H1 (cell line): Measurements from ENCODE around the gene SPAG4. TPM values are rescaled to one million over a fixed set of nuclear protein-coding genes. Genes with fewer than 3 reads are reported as not detected.

Source experiments
- CTCF ChIA-PET: fragments of 300-600 bp; sonication (Branson Sonifier 250); formaldehyde crosslinking; loops from one replicate; lab custom pipeline; 2021; ENCODE audit not compliant: partially characterized antibody; lab: Charles Lee
- POLR2A ChIA-PET: fragments of 300-600 bp; sonication (Branson Sonifier 250); formaldehyde crosslinking; loops from one replicate; lab custom pipeline; 2021; ENCODE audit warnings: inconsistent platforms; ENCODE audit not compliant: partially characterized antibody; lab: Charles Lee
- DNase-seq, 2 experiments: peaks; one replicate each; pipeline versions ENCODE4 v3.0.0 to v3.0.0-alpha.2; 2010 to 2022; ENCODE audit warnings: low spot score in 2 of 2, low read depth in 1 of 2, mixed read lengths in 1 of 2
- FAIRE-seq: peaks from 2 replicates; lab custom pipeline; 2011; peaks lifted over from hg19 to GRCh38; lab: Jason Lieb, UNC
- H2AFZ ChIP-seq: 2 replicates; pipeline ENCODE4 v1.8.1; 2012; ENCODE audit warnings: low read length, inconsistent platforms
- H2AK5ac ChIP-seq: 2 replicates; pipeline ENCODE4 v1.6.1; 2013; ENCODE audit warnings: low read depth, low read length
- H2BK120ac ChIP-seq: replicated peaks from 2 replicates; pipeline ENCODE3; 2013; ENCODE audit warnings: low read depth, low read length, inconsistent platforms
- H2BK12ac ChIP-seq: 2 replicates; pipeline ENCODE4 v1.6.1; 2013; ENCODE audit warnings: low read depth, low read length
- H2BK15ac ChIP-seq: 2 replicates; pipeline ENCODE4 v1.6.1; 2013; ENCODE audit warnings: low read length
- H2BK20ac ChIP-seq: 2 replicates; pipeline ENCODE4 v1.6.1; 2013; ENCODE audit warnings: low read length
- H2BK5ac ChIP-seq: 2 replicates; pipeline ENCODE4 v1.6.1; 2013; ENCODE audit warnings: low read depth, low read length
- H3K14ac ChIP-seq: 2 replicates; pipeline ENCODE4 v1.6.1; 2013; ENCODE audit warnings: inconsistent platforms; ENCODE audit not compliant: insufficient read length
- H3K18ac ChIP-seq: 2 replicates; pipeline ENCODE4 v1.6.1; 2013; ENCODE audit warnings: low read length; ENCODE audit errors: extremely low read depth
- H3K23ac ChIP-seq: 2 replicates; pipeline ENCODE4 v1.6.1; 2013; ENCODE audit warnings: inconsistent platforms; ENCODE audit not compliant: insufficient read length
- H3K23me2 ChIP-seq: 2 replicates; pipeline ENCODE4 v1.6.1; 2013; ENCODE audit warnings: low read depth, low read length
- H3K27ac ChIP-seq: 2 replicates; pipeline ENCODE4 v1.6.1; 2011; ENCODE audit warnings: low read depth, low read length, inconsistent platforms
- H3K27me3 ChIP-seq, 4 experiments: replicated peaks in 1 of 4; 1 replicate in 1 of 4; 2 replicates in 3 of 4; pipeline versions ENCODE4 v1.6.1 to v1.8.1; 2011 to 2013; ENCODE audit warnings: low read length in 3 of 4, mild to moderate bottlenecking in 3 of 4, inconsistent platforms in 2 of 4, mixed read lengths in 2 of 4, moderate library complexity in 1 of 4; ENCODE audit not compliant: control insufficient read depth in 3 of 4, insufficient read depth in 3 of 4; ENCODE audit errors: extremely low read depth in 1 of 4
- H3K36me3 ChIP-seq, 4 experiments: 2 replicates each; pipeline versions ENCODE4 v1.6.1 to v1.8.1; 2011 to 2013; ENCODE audit warnings: mild to moderate bottlenecking in 4 of 4, low read length in 3 of 4, moderate library complexity in 2 of 4, control low read depth in 1 of 4, inconsistent platforms in 1 of 4; ENCODE audit not compliant: insufficient read depth in 4 of 4, control insufficient read depth in 2 of 4
- H3K4ac ChIP-seq: replicated peaks from 2 replicates; pipeline ENCODE3; 2013; ENCODE audit warnings: low read length, low read depth, mixed read lengths, inconsistent platforms; ENCODE audit not compliant: insufficient read length
- H3K4me1 ChIP-seq, 4 experiments: replicated peaks in 1 of 4; 1 replicate in 1 of 4; 2 replicates in 3 of 4; pipeline versions ENCODE4 v1.6.1 to v1.8.1; 2011 to 2013; ENCODE audit warnings: low read length in 3 of 4, inconsistent platforms in 2 of 4, mixed read lengths in 1 of 4; ENCODE audit not compliant: insufficient read depth in 4 of 4, control insufficient read depth in 3 of 4
- H3K4me2 ChIP-seq, 2 experiments: 2 replicates each; pipeline versions ENCODE4 v1.6.1 to v1.8.1; 2011 to 2013; ENCODE audit warnings: low read depth in 2 of 2, low read length in 2 of 2, control low read depth in 1 of 2, inconsistent platforms in 1 of 2, mild to moderate bottlenecking in 1 of 2; ENCODE audit not compliant: insufficient read depth in 1 of 2
- H3K4me3 ChIP-seq, 4 experiments: fragments of 200-600, 300-600 bp in 1 of 4; sonication (generic), shearing (Covaris generic), sonication (Bioruptor Twin) in 1 of 4; 2 replicates each; pipeline versions ENCODE4 v1.5.1 to v1.8.1; 2011 to 2016; ENCODE audit warnings: low read length in 4 of 4, low read depth in 3 of 4, control low read depth in 2 of 4, inconsistent platforms in 2 of 4, mild to moderate bottlenecking in 2 of 4, mixed read lengths in 1 of 4, moderate library complexity in 1 of 4; ENCODE audit not compliant: insufficient read depth in 2 of 4; ENCODE audit errors: extremely low read depth in 1 of 4
- H3K56ac ChIP-seq: replicated peaks from 2 replicates; pipeline ENCODE3; 2013; ENCODE audit warnings: low read depth, mild to moderate bottlenecking, mixed read lengths, low read length, inconsistent platforms; ENCODE audit not compliant: insufficient read length
- H3K79me1 ChIP-seq: 2 replicates; pipeline ENCODE4 v1.6.1; 2013; ENCODE audit warnings: low read depth, low read length, control low read depth
- H3K79me2 ChIP-seq, 2 experiments: 2 replicates each; pipeline versions ENCODE4 v1.6.1 to v1.8.1; 2012 to 2013; ENCODE audit warnings: low read length in 2 of 2, mild to moderate bottlenecking in 2 of 2, inconsistent platforms in 1 of 2; ENCODE audit not compliant: insufficient read depth in 2 of 2, control insufficient read depth in 1 of 2
- H3K9ac ChIP-seq, 4 experiments: replicated peaks in 1 of 4; 1 replicate in 1 of 4; 2 replicates in 3 of 4; pipeline versions ENCODE4 v1.6.1 to v1.8.1; 2011 to 2013; ENCODE audit warnings: low read depth in 3 of 4, low read length in 3 of 4, control low read depth in 2 of 4, mild to moderate bottlenecking in 2 of 4, moderate library complexity in 2 of 4, inconsistent platforms in 1 of 4; ENCODE audit errors: extremely low read depth in 1 of 4
- H3K9me3 ChIP-seq, 2 experiments: 2 replicates each; pipeline versions ENCODE4 v1.6.1 to v1.8.1; 2012 to 2013; ENCODE audit warnings: mild to moderate bottlenecking in 2 of 2, moderate library complexity in 2 of 2, control low read depth in 1 of 2, inconsistent platforms in 1 of 2, low read depth in 1 of 2, low read length in 1 of 2, mixed read lengths in 1 of 2; ENCODE audit not compliant: insufficient read depth in 2 of 2
- H4K20me1 ChIP-seq, 2 experiments: replicated peaks in 1 of 2; 2 replicates each; pipeline versions ENCODE3 to v1.8.1; 2011 to 2013; ENCODE audit warnings: inconsistent platforms in 2 of 2, low read length in 2 of 2, mild to moderate bottlenecking in 1 of 2; ENCODE audit not compliant: insufficient read depth in 2 of 2, control insufficient read depth in 1 of 2
- H4K5ac ChIP-seq: 2 replicates; pipeline ENCODE4 v1.6.1; 2013; ENCODE audit warnings: low read length, low read depth, mixed read lengths, inconsistent platforms; ENCODE audit not compliant: insufficient read length
- H4K8ac ChIP-seq: 2 replicates; pipeline ENCODE4 v1.8.0; 2013; ENCODE audit warnings: mild to moderate bottlenecking, moderate library complexity, low read length, inconsistent platforms; ENCODE audit not compliant: insufficient read depth; ENCODE audit errors: extremely low read depth
- H4K91ac ChIP-seq: replicated peaks from 2 replicates; pipeline ENCODE3; 2013; ENCODE audit warnings: low read length, mixed read lengths, inconsistent platforms; ENCODE audit not compliant: insufficient read length
- CREB1 ChIP-seq: IDR thresholded peaks from 2 replicates; pipeline ENCODE4 v1.6.1; 2012; ENCODE audit warnings: inconsistent platforms
- EP300 ChIP-seq, 2 experiments: IDR thresholded peaks; 1 replicate in 1 of 2; 2 replicates in 1 of 2; pipeline ENCODE4 v1.6.1; 2011 to 2012; ENCODE audit warnings: low read depth in 2 of 2, low read length in 2 of 2, mild to moderate bottlenecking in 2 of 2, borderline replicate concordance in 1 of 2, inconsistent platforms in 1 of 2, moderate library complexity in 1 of 2
- EZH2 ChIP-seq: fragments of 200-600 bp; sonication (generic); IDR thresholded peaks from 2 replicates; pipeline ENCODE4 v1.7.1; 2012; ENCODE audit warnings: low read depth, mild to moderate bottlenecking, moderate library complexity, low read length, inconsistent platforms; ENCODE audit not compliant: severe bottlenecking
- JUN ChIP-seq: IDR thresholded peaks from 2 replicates; pipeline ENCODE4 v1.6.1; 2011; ENCODE audit warnings: low read depth, mild to moderate bottlenecking, improper control_type of control experiment, low read length
- MAX ChIP-seq: IDR thresholded peaks from 2 replicates; pipeline ENCODE4 v1.6.1; 2012; ENCODE audit warnings: inconsistent platforms
- WGBS, 2 experiments: shearing (Covaris generic) in 1 of 2; methylation state at CpG; one replicate each; pipeline versions ENCODE4 v1.1.6 to v1.1.7; 2013 to 2015; ENCODE audit warnings: low lambda C conversion rate in 2 of 2, mixed read lengths in 2 of 2, inconsistent platforms in 1 of 2, low coverage in 1 of 2, missing lambda C conversion rate in 1 of 2; ENCODE audit not compliant: insufficient replicate concordance in 2 of 2, insufficient coverage in 1 of 2, insufficient read length in 1 of 2; ENCODE audit errors: extremely low coverage in 1 of 2, missing lambda C conversion rate in 1 of 2; 5-methylcytosine and 5-hydroxymethylcytosine counted together
- polyA plus RNA-seq, 7 experiments: library from polyadenylated mRNA; depleted of rRNA in 3 of 7; stranded (reverse) in 5 of 7; unstranded in 2 of 7; fragments of >200 nt in 5 of 7; fragments of 200-250 nt in 2 of 7; gene quantifications; 1 replicate in 5 of 7; 2 replicates in 1 of 7; 4 replicates in 1 of 7; pipeline versions ENCODE4 v1.2.1 to v1.2.3, GENCODE V29; 2011 to 2013; ENCODE audit warnings: missing spikeins in 2 of 7, mixed read lengths in 2 of 7
- total RNA-seq: library from RNA; stranded (reverse); fragmentation: NEBNext Ultra II Directional; extraction: Animal tissue kit (Norgen Biotek cat#: 25700); gene quantifications from 2 replicates; pipeline ENCODE4 v1.2.1, GENCODE V29; 2021

Gene SPAG4
- total and polyA plus RNA-seq, 2 of the 8 experiments (the other 6 are each of a cell fraction or from before 2014, with no cell fraction given) = 2.4 to 6.0 TPM

GRCh38 chr20:35575958-35576357, 39.7 kb upstream of the SPAG4 start:
- DNase-seq = no peak
- POLR2A ChIA-PET = interaction anchor here (0.9 kb wide), 1 partner anchor 12 kb away, joined by 3 read pairs; no protein-coding TSS in a partner anchor
- H3K79me2 ChIP-seq = no peaks in the 10 kb centered on the region
- no peaks in the 10 kb centered on the region for H3K79me1 ChIP-seq
- no peak overlapping the region for H2BK20ac ChIP-seq
- no peak overlapping the region for H2BK15ac ChIP-seq
- no peak overlapping the region for H2AFZ ChIP-seq
- WGBS, 2 experiments = 81% methylated on average over 4 of the region's 4 CpGs; no CpG with 5 or more reads in 1 of the 2 experiments
- no peak overlapping the region for H3K27ac ChIP-seq
- H4K20me1 ChIP-seq = no peaks in the 10 kb centered on the region
- no peak overlapping the region for H3K9ac ChIP-seq
- no peak overlapping the region for H3K4ac ChIP-seq
- H2AK5ac ChIP-seq = no peak overlapping the region
- no peak overlapping the region for H4K5ac ChIP-seq
- CTCF ChIA-PET = no interaction called here
- H4K91ac ChIP-seq = no peak overlapping the region
- no peak overlapping the region for H3K4me2 ChIP-seq
- no peak overlapping the region for H2BK120ac ChIP-seq
- H3K14ac ChIP-seq = no peak overlapping the region
- no peaks in the 10 kb centered on the region for H3K36me3 ChIP-seq
- H3K4me1 ChIP-seq = no peaks in the 10 kb centered on the region
- no peak overlapping the region for H4K8ac ChIP-seq
- no peak overlapping the region for H2BK12ac ChIP-seq
- H3K18ac ChIP-seq = no peak overlapping the region
- H3K27me3 ChIP-seq = no peaks in the 10 kb centered on the region
- no peak for FAIRE-seq
- no peak overlapping the region for H2BK5ac ChIP-seq
- 0 out of 4 replicates have a peak, but pooled peaks cover 0 to 2% of the 10 kb centered on the region in 2 experiments for H3K9me3 ChIP-seq
- H3K4me3 ChIP-seq = no peak overlapping the region
- H3K23ac ChIP-seq = no peak overlapping the region
- no peak overlapping the region for H3K56ac ChIP-seq
- no peaks in the 10 kb centered on the region for H3K23me2 ChIP-seq
- TF ChIP-seq MAX (no peak), EP300 (IDR thresholded peaks at IDR 0.05; ENCODE audit: borderline replicate concordance in 1 of 2, low read depth in 2 of 2, low read length in 2 of 2) (no peak), EZH2 (no peak), CREB1 (no peak), JUN (no peak)
